Bronchial epithelial cell (primary cell): Measurements from ENCODE around the gene DDX42. TPM values are rescaled to one million over a fixed set of nuclear protein-coding genes. Genes with fewer than 3 reads are reported as not detected.

Experiments used
- DNase-seq: peaks from one replicate; pipeline ENCODE4 v3.0.0-alpha.2; 2010; ENCODE audit warnings: low read depth
- FAIRE-seq: peaks from 2 replicates; lab custom pipeline; 2011; peaks lifted over from hg19 to GRCh38; lab: Jason Lieb, UNC
- H3K27me3 ChIP-seq: 2 replicates; pipeline ENCODE4 v1.5.1; 2011; ENCODE audit warnings: low read length; ENCODE audit not compliant: control insufficient read depth, insufficient read depth
- H3K36me3 ChIP-seq: 2 replicates; pipeline ENCODE4 v1.5.1; 2011; ENCODE audit warnings: low read length; ENCODE audit not compliant: control insufficient read depth, insufficient read depth
- H3K4me3 ChIP-seq: 2 replicates; pipeline ENCODE4 v1.5.1; 2011; ENCODE audit warnings: mild to moderate bottlenecking, low read depth, low read length, control low read depth
- total RNA-seq: library from RNA; depleted of rRNA; stranded (reverse); fragments of >200 nt; gene quantifications from 2 replicates; pipeline ENCODE4 v1.2.1, GENCODE V29; 2014
- TF ChIP-seq, protein P1 (sequence below): IDR thresholded peaks from 2 replicates; pipeline ENCODE4 v1.5.1; 2011; ENCODE audit warnings: mild to moderate bottlenecking, moderate library complexity, low read length, control low read depth, inconsistent platforms; ENCODE audit not compliant: insufficient read depth, severe bottlenecking

Gene DDX42
- total RNA-seq, 1 donor from 2014 or later: 65.0 TPM

DNA sequence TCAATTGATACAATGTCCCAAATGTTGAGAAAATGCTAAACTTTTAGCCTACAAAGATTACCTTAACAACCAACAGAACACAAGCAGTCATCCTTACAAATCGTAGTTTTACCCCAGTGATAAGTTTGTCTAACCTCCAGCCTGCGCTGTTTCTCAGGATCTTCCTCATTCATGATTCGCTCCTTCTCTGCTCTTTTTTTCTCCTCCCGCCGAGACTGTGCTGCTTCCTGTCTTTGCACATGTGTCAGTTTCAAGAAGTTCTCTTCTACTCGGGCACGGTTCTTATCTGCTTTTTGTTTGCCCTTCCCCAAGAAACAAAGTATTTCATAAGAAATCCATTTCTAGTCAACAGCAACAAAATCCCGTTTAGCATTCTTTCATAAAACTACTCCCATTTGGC is 22.2 kb upstream of the DDX42 start:
- TF ChIP-seq, protein P1, sequence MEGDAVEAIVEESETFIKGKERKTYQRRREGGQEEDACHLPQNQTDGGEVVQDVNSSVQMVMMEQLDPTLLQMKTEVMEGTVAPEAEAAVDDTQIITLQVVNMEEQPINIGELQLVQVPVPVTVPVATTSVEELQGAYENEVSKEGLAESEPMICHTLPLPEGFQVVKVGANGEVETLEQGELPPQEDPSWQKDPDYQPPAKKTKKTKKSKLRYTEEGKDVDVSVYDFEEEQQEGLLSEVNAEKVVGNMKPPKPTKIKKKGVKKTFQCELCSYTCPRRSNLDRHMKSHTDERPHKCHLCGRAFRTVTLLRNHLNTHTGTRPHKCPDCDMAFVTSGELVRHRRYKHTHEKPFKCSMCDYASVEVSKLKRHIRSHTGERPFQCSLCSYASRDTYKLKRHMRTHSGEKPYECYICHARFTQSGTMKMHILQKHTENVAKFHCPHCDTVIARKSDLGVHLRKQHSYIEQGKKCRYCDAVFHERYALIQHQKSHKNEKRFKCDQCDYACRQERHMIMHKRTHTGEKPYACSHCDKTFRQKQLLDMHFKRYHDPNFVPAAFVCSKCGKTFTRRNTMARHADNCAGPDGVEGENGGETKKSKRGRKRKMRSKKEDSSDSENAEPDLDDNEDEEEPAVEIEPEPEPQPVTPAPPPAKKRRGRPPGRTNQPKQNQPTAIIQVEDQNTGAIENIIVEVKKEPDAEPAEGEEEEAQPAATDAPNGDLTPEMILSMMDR: no peak
- FAIRE-seq (no peak), DNase-seq (no peak)
- H3K27me3 ChIP-seq: no peaks in the 10 kb centered on the region
- H3K36me3 ChIP-seq: peaks cover 21% of the 10 kb centered on the region
- no peak overlapping the region for H3K4me3 ChIP-seq

DNA sequence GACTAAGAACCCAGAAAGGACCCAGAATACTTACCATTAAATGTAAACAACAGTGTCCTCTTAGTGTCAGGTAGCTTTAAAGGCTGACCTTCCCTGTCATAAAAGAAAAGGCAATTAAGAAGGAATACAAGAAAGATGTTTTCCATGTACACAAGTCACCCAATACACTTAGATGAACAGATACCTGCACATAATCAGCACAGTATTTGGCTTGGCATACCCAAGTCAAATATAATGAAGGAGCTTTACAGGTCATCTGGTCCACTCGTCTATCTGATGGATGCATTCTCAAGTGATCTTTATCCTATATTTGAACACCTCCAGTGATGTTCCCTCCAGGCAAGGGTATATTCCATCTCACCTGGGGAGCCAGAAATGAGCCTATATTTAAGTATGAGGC is 21.3 kb upstream of the DDX42 start:
- TF ChIP-seq, protein P1: no peak
- FAIRE-seq: no peak
- DNase-seq: no peak
- Histone ChIP-seq H3K27me3 (no peaks in the 10 kb centered on the region), H3K36me3 (peaks cover 23% of the 10 kb centered on the region), H3K4me3 (no peak overlapping the region)

DNA sequence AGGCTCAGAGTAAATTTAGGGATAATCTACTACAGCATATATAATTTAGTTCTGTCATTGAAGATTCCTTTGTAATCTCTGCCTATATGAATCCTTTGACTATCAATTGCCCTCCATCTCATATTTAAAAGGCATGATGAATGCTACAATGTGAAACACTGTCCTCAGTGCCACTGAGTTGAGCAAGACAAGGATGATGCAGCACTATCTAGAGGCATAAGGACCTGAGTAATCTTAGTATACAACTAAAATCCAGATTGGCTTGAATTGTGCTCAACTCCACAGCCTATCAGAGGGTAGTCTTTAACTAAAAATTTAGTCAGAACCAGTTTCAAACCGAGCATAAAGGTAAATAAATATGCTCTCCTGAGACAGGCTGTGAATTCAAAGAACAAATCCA is 20.8 kb upstream of the DDX42 start:
- TF ChIP-seq, protein P1: no peak
- Histone ChIP-seq H3K27me3 (no peaks in the 10 kb centered on the region), H3K36me3 (peaks cover 28% of the 10 kb centered on the region), H3K4me3 (no peak overlapping the region)
- FAIRE-seq (no peak), DNase-seq (no peak)

DNA sequence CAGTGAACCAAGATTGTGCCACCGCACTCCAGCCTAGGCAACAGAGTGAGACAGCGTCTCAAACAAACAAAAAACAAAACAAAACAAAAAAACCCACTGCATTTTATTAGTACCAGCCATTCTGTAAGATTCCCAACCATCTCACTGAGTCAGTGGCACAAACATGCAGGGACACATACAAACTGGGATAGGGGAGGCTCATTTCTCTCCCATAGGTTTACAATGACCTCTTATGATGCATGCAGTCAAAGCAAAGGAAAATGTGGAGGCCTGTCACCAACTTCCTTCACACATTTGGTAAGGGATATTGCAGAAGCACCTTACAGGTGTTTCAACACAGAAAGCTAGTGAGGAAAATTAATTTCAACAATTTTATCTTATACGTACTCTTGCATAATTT is 19.9 kb upstream of the DDX42 start:
- DNase-seq (peak; percentile 45), FAIRE-seq (no peak)
- H3K36me3 ChIP-seq: peaks cover 28% of the 10 kb centered on the region
- no peaks in the 10 kb centered on the region for H3K27me3 ChIP-seq
- H3K4me3 ChIP-seq: no peak overlapping the region
- TF ChIP-seq, protein P1: no peak

DNA sequence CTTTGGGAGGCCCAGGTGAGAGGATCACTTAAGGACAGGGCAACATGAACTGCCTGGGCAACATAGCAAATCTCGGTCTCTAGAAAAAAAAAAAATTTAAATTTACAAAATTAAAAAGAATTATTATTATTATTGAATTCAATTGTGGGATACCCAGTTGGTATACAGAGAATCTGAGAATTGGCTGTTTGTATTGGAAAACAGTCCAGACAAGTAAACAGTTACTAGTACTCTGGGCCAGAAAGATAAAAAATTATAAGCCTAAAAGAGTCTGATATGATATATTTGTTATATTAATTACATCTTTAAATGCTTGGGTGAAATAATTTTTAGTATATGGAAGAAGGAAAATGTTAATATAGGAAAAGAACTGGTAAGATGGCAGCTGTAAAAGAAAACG is 15.5 kb upstream of the DDX42 start:
- no peak overlapping the region for H3K4me3 ChIP-seq
- no peak for FAIRE-seq
- H3K27me3 ChIP-seq: no peaks in the 10 kb centered on the region
- peaks cover 25% of the 10 kb centered on the region for H3K36me3 ChIP-seq
- no peak for DNase-seq
- TF ChIP-seq, protein P1: no peak
